A673 (cell line): Measurements from ENCODE around the gene IDS. TPM values are rescaled to one million over a fixed set of nuclear protein-coding genes. Genes with fewer than 3 reads are reported as not detected.

ENCODE experiments used
- BruUV-seq: library from RNA; stranded (reverse); fragments of 400-500 nt; replicated peaks from 2 replicates; lab custom pipeline; 2021; lab: Mats Ljungman, UMichigan
- CTCF ChIA-PET: fragments of 300-600 bp; sonication (Branson Sonifier 250); formaldehyde crosslinking; loops from one replicate; lab custom pipeline; 2022; ENCODE audit warnings: antibody characterized with exemption; lab: Charles Lee
- POLR2A ChIA-PET: fragments of 300-600 bp; sonication (Branson Sonifier 250); formaldehyde crosslinking; loops from one replicate; lab custom pipeline; 2022; ENCODE audit warnings: antibody characterized with exemption; ENCODE audit not compliant: low non-redundant PET; lab: Charles Lee
- DNase-seq: peaks from one replicate; pipeline ENCODE4 v3.0.0-alpha.2; 2015; ENCODE audit warnings: low spot score
- H3K27ac ChIP-seq: fragments of 200-600 bp; sonication (generic); 2 replicates; pipeline ENCODE4 v1.5.1; 2016; ENCODE audit warnings: mixed run types, low read depth, mild to moderate bottlenecking, mixed read lengths, antibody characterized with exemption, low read length; ENCODE audit not compliant: poor library complexity, severe bottlenecking
- H3K27me3 ChIP-seq: fragments of 200-600 bp; sonication (generic); replicated peaks from 2 replicates; pipeline ENCODE4 v1.6.1; 2017; ENCODE audit warnings: mixed run types, low read depth, mild to moderate bottlenecking, mixed read lengths, antibody characterized with exemption, low read length; ENCODE audit not compliant: insufficient read depth, poor library complexity
- H3K36me3 ChIP-seq: fragments of 200-600 bp; sonication (generic); 2 replicates; pipeline ENCODE4 v1.6.1; 2016; ENCODE audit warnings: mixed run types, mild to moderate bottlenecking, mixed read lengths, antibody characterized with exemption, low read length; ENCODE audit not compliant: insufficient read depth, poor library complexity, severe bottlenecking
- H3K4me1 ChIP-seq: fragments of 200-600 bp; sonication (generic); 2 replicates; pipeline ENCODE4 v1.6.1; 2017; ENCODE audit warnings: mixed run types, mild to moderate bottlenecking, mixed read lengths, antibody characterized with exemption, low read length; ENCODE audit not compliant: insufficient read depth, poor library complexity, severe bottlenecking
- H3K4me3 ChIP-seq: fragments of 200-600 bp; sonication (generic); 2 replicates; pipeline ENCODE4 v1.5.1; 2016; ENCODE audit warnings: low read depth, mixed run types, mild to moderate bottlenecking, mixed read lengths, low read length; ENCODE audit not compliant: poor library complexity, severe bottlenecking
- H3K9me3 ChIP-seq: fragments of 200-600 bp; sonication (generic); 2 replicates; pipeline ENCODE4 v1.6.1; 2016; ENCODE audit warnings: mixed run types, low read depth, mild to moderate bottlenecking, mixed read lengths, antibody characterized with exemption, low read length; ENCODE audit not compliant: poor library complexity, severe bottlenecking
- CTCF ChIP-seq: fragments of 300-800, 200-600 bp; sonication (generic); conservative IDR thresholded peaks from 2 replicates; pipeline ENCODE4 v1.5.1; 2017; ENCODE audit warnings: low read depth, mild to moderate bottlenecking, antibody characterized with exemption, low read length, moderate library complexity, mixed read lengths
- EZH2 ChIP-seq: fragments of 200-600 bp; sonication (generic); IDR thresholded peaks from 2 replicates; pipeline ENCODE4 v1.6.1; 2017; ENCODE audit warnings: borderline replicate concordance, low read depth, mild to moderate bottlenecking, mixed read lengths, antibody characterized with exemption, low read length; ENCODE audit not compliant: poor library complexity, severe bottlenecking
- intact Hi-C: fragments of 100-400 bp; cut with micrococcal nuclease; formaldehyde crosslinking; loops from one replicate; pipeline ENCODE4 v1.10.0; 2022; ENCODE audit not compliant: unreplicated experiment
- total RNA-seq: library from RNA; stranded (reverse); gene quantifications from 2 replicates; pipeline ENCODE4 v1.2.3, GENCODE V29; 2021

IDS gene
- total RNA-seq, 1 experiment from 2014 or later: 50.7 TPM

- Histone ChIP-seq H3K27me3 (peaks cover 2% of the 10 kb centered on the region), H3K36me3 (no peaks in the 10 kb centered on the region), H3K4me1 (no peaks in the 10 kb centered on the region), H3K27ac (no peak overlapping the region), H3K9me3 (no peaks in the 10 kb centered on the region), H3K4me3 (no peak overlapping the region)
- no peak for DNase-seq
- CTCF ChIA-PET: no interaction called here
- BruUV-seq: no TSS peak
- TF ChIP-seq CTCF (no peak), EZH2 (no peak)
- intact Hi-C loops: no loop called here
- POLR2A ChIA-PET: no interaction called here
Measured at GRCh38 chrX:149458586-149458985, 46.5 kb downstream of the IDS start.

GRCh38 chrX:149456476-149457245 is 48.4 kb downstream of the IDS start:
- CTCF ChIA-PET: no interaction called here
- no peaks in the 10 kb centered on the region for H3K36me3 ChIP-seq
- POLR2A ChIA-PET: no interaction called here
- no peaks in the 10 kb centered on the region for H3K9me3 ChIP-seq
- no peak for DNase-seq
- TF ChIP-seq CTCF (no peak), EZH2 (no peak)
- H3K27me3 ChIP-seq: peaks cover 2% of the 10 kb centered on the region
- no peak overlapping the region for H3K4me3 ChIP-seq
- intact Hi-C loops: no loop called here
- no TSS peak for BruUV-seq
- H3K4me1 ChIP-seq: no peaks in the 10 kb centered on the region
- no peak overlapping the region for H3K27ac ChIP-seq

- TF ChIP-seq EZH2 (no peak), CTCF (no peak)
- Histone ChIP-seq H3K9me3 (no peaks in the 10 kb centered on the region), H3K4me3 (no peak overlapping the region), H3K27me3 (peaks cover 2% of the 10 kb centered on the region), H3K36me3 (no peaks in the 10 kb centered on the region), H3K27ac (no peak overlapping the region), H3K4me1 (no peaks in the 10 kb centered on the region)
- no peak for DNase-seq
- no TSS peak for BruUV-seq
- CTCF ChIA-PET: no interaction called here
- intact Hi-C loops: no loop called here
- POLR2A ChIA-PET: no interaction called here
Measured at GRCh38 chrX:149455934-149456333, 49.2 kb downstream of the IDS start.
